ENCODE measurements around the gene GRK3. TPM values are rescaled to one million over a fixed set of nuclear protein-coding genes. Genes with fewer than 3 reads are reported as not detected.

GRK3 gene
- total and polyA plus RNA-seq, 2 donors (not counting 3 experiments of a cell fraction or from before 2014, with no cell fraction given): 0.68 to 4.4 TPM

DNA sequence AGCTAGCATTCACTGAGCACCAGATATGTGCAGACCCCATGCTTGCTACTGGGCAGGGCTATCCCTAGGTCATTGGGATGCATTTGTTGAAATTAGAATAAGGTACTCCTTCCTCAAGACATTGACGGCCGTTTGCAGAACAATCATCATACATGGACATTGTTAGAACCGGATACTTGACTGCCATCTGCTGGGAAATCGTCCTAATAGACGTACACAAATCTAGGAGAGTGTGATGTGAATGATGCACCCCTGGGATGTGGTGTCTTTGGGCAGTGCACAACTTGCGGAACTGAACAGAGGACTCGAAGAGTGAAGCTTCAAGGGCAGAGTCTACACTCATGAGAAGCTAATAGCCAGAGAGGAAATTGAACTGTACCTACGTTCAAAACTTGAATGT, 213.4 kb downstream of the GRK3 start:
- no peak overlapping the region for H3K4me2 ChIP-seq (ENCODE audit: insufficient read depth, low read length)
- H3K4me3 ChIP-seq (replicated peaks in 1 of 3; ENCODE audit: insufficient read depth in 1 of 3, low read depth in 1 of 3, low read length in 3 of 3): no peak overlapping the region
- no peaks in the 10 kb centered on the region for H3K79me2 ChIP-seq (ENCODE audit: control insufficient read depth, insufficient read depth, low read length)
- no peak overlapping the region for H3K9ac ChIP-seq (replicated peaks; ENCODE audit: extremely low read depth, insufficient read depth, low read length)
- no peaks in the 10 kb centered on the region for H3K4me1 ChIP-seq (ENCODE audit: control insufficient read depth, extremely low read depth, insufficient read depth, low read length)
- H4K20me1 ChIP-seq (replicated peaks; ENCODE audit: control insufficient read depth, extremely low read depth, insufficient read depth, low read length): no peaks in the 10 kb centered on the region
- no peak overlapping the region for H2AFZ ChIP-seq (ENCODE audit: low read depth, low read length)
- dilution Hi-C loops (cut with MboI; ENCODE audit: extremely low pct_ligation_motif_present, low sequenced_read_pairs) (no loop called here), intact Hi-C loops (cut with micrococcal nuclease) (loop anchor here (1.0 kb wide), 2 partner anchors 316 to 416 kb away; no protein-coding TSS in a partner anchor)
- H3K9me3 ChIP-seq (replicated peaks; ENCODE audit: control insufficient read depth, insufficient read depth, low read length): no peaks in the 10 kb centered on the region
- DNase-seq (ENCODE audit: low read depth, low spot score): peak; percentile 44
- H3K9me1 ChIP-seq (replicated peaks; ENCODE audit: control insufficient read depth, extremely low read depth, insufficient read depth, low read length): no peaks in the 10 kb centered on the region
- H3K27ac ChIP-seq (ENCODE audit: insufficient read depth, low read depth, low read length): no peak overlapping the region
- no peak for TF ChIP-seq JUN (IDR thresholded peaks at IDR 0.05; ENCODE audit: borderline replicate concordance, insufficient read depth, insufficient read length, low read depth)
- peak in 1 of 2 donors; percentile 33 for TF ChIP-seq CTCF (IDR thresholded peaks at IDR 0.05; ENCODE audit: extremely low read depth in 1 of 2, insufficient read depth in 1 of 2, low read depth in 1 of 2, low read length in 2 of 2)
- H3K36me3 ChIP-seq (ENCODE audit: control insufficient read depth in 2 of 2, extremely low read depth in 1 of 2, insufficient read depth in 2 of 2, low read length in 2 of 2): no peaks in the 10 kb centered on the region
- CTCF ChIA-PET: interaction anchor here (0.9 to 4.0 kb wide), 3 partner anchors 66 to 316 kb away, joined by 3 to 34 read pairs (median 3); no protein-coding TSS in a partner anchor
- peak; percentile 48 for FAIRE-seq
- no TSS peak for BruUV-seq (replicated peaks)
- POLR2A ChIA-PET: no interaction called here
- no peaks in the 10 kb centered on the region for H3K27me3 ChIP-seq (ENCODE audit: control insufficient read depth in 2 of 2, insufficient read depth in 2 of 2, low read length in 2 of 2)

Small RNAs within 50 kb of the gene (small RNA-seq; reads per million reads assigned to genes)
- gene RNA5SP494 (ENCODE audit: insufficient read depth, insufficient read length, low read depth, low replicate concordance): not detected

Other genes with a start within 250 kb of the GRK3 start
- gene MYO18B, start 177.5 kb downstream of the GRK3 start, total RNA-seq: not detected in 2 replicates
- 0.01 and 0.02 TPM in 2 replicates for gene MYO18B, start 177.5 kb downstream of the GRK3 start, polyA plus RNA-seq